HG03060 (cell line): Measurements from ENCODE around the gene TMEM9.
A peak's percentile ranks its signal among the peaks of the same experiment; 100 is the strongest.
"Not testable (repeated sequence)": the region's sequence is repeated elsewhere in the genome, so short reads cannot be mapped to it uniquely, and the experiment has no call there.

Source experiments
- ATAC-seq: cut with Tn5 transposase; IDR thresholded peaks from one replicate; pipeline ENCODE4 v1.9.1; 2021; ENCODE audit warnings: low read depth, moderate number of reproducible peaks; ENCODE audit not compliant: unreplicated experiment

TMEM9 gene

GRCh38 chr1:201175820-201176500 lies 21.7 kb upstream of the TMEM9 start:
- ATAC-seq, result no peak

GRCh38 chr1:201173736-201174135 lies 19.5 kb upstream of the TMEM9 start:
- ATAC-seq, result no peak

GRCh38 chr1:201172999-201173610 lies 18.8 kb upstream of the TMEM9 start:
- no peak for ATAC-seq

- no peak for ATAC-seq
Measured at GRCh38 chr1:201172326-201172725, 18.1 kb upstream of the TMEM9 start.

- peak; percentile 17 for ATAC-seq
Measured at GRCh38 chr1:201171063-201172036, 17.1 kb upstream of the TMEM9 start.

GRCh38 chr1:201170533-201171062 lies 16.3 kb upstream of the TMEM9 start:
- peak; percentile 72 for ATAC-seq

- ATAC-seq, result no peak
Measured at GRCh38 chr1:201169971-201170532, 15.8 kb upstream of the TMEM9 start.

GRCh38 chr1:201169203-201169602 lies 14.9 kb upstream of the TMEM9 start:
- ATAC-seq, result no peak

- no peak for ATAC-seq
Measured at GRCh38 chr1:201167041-201167991, 13.0 kb upstream of the TMEM9 start.

- ATAC-seq, result no peak
Measured at GRCh38 chr1:201164645-201165044, 10.4 kb upstream of the TMEM9 start.

- ATAC-seq, result no peak
Measured at GRCh38 chr1:201163707-201164106, 9.4 kb upstream of the TMEM9 start.

GRCh38 chr1:201163036-201163435 lies 8.8 kb upstream of the TMEM9 start:
- not testable (repeated sequence) for ATAC-seq

GRCh38 chr1:201157949-201158348 lies 3.7 kb upstream of the TMEM9 start:
- no peak for ATAC-seq

GRCh38 chr1:201156819-201157218 lies 2.5 kb upstream of the TMEM9 start:
- no peak for ATAC-seq

- no peak for ATAC-seq
Measured at GRCh38 chr1:201156346-201156745, 2.1 kb upstream of the TMEM9 start.

GRCh38 chr1:201155354-201155753 lies 1.1 kb upstream of the TMEM9 start:
- ATAC-seq, result no peak

- peak; percentile 25 for ATAC-seq
Measured at GRCh38 chr1:201153474-201154388, 543 bp downstream of the TMEM9 start.

- no peak for ATAC-seq
Measured at GRCh38 chr1:201149400-201149799, 4.9 kb downstream of the TMEM9 start.
